GM19043 (cell line): ENCODE data around the gene CDKAL1.
A peak's percentile ranks its signal among the peaks of the same experiment; 100 is the strongest.
"Not testable (repeated sequence)": the region's sequence is repeated elsewhere in the genome, so short reads cannot be mapped to it uniquely, and the experiment has no call there.

ENCODE experiments used
- ATAC-seq: cut with Tn5 transposase; IDR thresholded peaks from one replicate; pipeline ENCODE4 v1.9.1; 2021; ENCODE audit warnings: low read depth; ENCODE audit not compliant: unreplicated experiment

Gene CDKAL1

DNA sequence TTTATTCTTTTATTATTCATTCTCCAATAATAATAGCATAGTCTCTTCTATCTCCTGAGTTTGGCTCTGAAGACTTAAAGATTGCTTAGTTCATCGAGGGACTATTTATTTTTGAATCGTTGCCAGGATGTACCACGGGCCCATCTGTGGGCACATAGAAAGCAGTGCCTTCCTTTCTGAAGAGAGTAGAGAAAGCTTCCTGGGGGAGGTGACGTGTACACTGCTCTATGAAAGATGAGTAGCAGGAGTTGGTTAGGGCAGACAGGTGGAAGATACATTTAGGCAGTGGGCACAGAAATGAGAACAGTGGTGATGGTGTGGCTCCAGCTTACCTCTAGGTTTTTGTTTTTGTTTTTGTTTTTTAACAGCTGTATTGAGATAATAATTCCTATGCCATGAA, 98.4 kb downstream of the CDKAL1 start:
- ATAC-seq = no peak

DNA sequence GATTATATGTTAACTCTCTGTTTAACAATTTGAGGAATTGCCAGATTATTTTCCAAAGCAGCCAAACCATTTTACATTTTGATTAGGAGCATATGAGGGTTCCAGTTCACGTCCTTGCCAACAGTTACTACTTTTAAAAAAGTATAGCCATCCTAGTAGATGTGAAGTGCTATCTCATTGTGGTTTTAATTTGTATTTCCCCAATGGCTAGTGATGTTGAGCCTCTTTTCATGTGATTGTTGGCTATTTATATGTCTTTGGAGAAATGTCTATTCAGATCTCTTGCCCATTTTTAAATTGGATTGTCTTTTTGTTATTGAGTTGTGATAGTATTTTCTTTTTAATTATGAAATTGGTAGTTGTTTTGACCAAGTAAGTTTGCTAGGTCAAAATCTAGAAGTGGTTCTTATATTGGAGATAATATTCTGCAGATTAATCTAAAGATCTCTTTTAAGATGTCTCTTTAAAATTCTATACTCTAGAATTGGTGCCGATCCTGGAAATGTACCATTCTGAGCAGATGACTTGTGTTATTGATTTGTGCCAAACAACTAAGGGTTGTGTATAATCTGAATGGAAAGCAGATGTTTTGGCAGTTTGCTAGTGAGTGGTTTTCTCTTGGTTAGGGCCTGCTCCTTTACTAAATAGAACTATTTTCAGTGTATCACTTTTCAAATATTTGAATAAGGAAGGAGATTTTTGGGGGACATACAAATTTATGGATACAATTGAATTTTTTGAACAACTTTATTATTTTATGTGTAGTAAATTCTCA, 99.5 kb downstream of the CDKAL1 start:
- no peak for ATAC-seq

DNA sequence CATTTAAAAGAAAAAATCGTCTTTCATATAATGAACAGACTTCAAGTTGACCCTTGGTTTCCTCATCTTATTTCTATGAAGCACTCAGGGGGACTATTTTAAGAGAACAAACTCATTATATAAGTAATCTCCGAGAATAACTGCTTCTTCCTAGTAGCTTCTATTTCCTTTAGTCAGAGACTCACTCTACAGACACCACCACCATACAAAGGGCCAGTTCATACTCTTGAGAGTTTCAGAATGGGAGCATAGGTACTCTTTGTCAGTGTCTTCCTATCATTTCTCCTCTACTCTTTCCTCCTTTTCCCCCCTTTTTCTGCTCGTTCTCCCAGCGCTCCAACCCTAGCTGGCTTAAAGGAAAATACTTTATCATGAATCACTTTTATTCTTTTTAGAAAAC, 104.9 kb downstream of the CDKAL1 start:
- ATAC-seq = no peak

DNA sequence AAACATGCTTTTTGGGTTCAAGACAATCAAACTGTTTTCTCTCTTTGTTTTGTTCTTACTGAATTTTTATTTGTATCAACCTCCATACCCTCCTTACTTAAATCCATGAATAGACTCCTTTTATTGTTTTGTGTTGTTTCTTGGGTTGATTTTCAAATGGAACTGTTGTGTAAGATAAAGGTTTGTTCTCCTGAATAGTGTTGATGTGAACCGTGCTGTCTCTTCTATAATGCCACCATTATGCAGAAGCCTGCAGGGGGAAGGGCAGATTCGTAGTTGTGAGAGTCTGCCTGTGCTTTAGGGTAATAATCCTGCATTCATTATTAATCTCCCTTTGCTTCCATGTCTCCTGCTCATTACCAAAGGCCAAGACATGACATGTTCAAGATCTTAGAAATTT, 105.9 kb downstream of the CDKAL1 start:
- ATAC-seq = no peak

DNA sequence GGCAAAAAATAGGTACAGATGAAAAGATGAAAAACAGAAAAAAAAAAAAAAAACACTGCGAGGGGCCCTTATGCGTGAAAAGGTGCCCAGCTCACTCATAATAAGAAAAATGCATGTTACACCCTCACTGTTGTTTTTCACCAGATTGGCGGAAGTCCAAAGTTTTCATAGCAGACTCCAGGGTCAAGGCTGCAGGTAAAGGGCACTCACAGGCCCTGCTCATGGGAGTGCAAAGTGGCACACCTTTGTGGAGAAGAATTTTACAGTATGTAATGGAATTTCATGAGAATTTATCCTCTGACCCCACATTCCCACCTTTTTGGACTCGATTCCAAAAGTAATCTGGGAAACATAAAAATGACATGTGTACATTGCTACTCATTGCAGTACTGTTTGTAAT, 108.2 kb downstream of the CDKAL1 start:
- no peak for ATAC-seq

DNA sequence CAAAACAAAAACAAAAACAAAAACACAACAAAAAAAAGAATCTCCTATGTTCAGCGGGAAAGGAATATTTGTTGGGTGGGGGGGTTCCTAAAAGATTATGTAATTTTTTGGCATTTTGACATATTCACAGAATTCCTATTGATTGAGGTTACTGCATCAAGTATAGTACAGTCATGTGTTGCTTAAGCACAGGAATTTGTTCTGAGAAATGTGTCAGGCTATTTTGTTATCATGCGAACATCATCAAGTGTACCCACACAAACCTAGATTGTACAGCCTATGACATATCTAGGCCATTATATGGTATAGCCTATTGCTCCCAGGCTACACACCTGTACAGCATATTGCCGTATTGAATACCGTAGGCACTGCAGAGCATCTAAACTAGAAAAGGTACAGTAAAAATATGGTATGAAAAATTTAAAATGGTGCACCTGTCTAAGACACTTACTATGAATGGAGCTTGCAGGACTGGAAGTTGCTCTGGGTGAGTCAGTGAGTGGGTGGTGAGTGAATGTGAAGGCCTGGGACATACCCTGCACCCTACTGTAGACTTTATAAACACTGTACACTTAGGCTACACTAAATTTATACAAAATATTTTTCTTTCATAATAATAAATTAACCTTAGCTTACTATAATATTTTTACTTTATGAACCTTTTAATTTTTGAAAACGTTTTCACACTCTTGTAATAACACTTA, 110.6 kb downstream of the CDKAL1 start:
- no peak for ATAC-seq

DNA sequence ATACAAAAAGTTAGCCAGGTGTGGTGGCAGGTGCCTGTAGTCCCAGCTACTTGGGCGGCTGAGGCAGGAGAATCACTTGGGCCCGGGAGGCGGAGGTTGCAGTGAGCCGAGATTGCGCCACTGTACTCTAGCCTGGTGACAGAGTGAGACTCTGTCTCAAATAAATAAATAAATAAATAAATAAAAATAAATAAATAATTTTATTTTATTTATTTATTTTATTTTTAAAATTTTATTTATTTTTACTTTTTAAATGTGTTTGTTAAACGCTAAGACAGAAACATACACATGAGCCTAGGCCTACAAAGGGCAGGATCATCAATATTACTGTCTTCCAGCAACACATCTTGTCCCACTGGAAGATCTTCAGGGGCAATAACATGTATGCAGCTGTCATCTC, 111.3 kb downstream of the CDKAL1 start:
- not testable (repeated sequence) for ATAC-seq

DNA sequence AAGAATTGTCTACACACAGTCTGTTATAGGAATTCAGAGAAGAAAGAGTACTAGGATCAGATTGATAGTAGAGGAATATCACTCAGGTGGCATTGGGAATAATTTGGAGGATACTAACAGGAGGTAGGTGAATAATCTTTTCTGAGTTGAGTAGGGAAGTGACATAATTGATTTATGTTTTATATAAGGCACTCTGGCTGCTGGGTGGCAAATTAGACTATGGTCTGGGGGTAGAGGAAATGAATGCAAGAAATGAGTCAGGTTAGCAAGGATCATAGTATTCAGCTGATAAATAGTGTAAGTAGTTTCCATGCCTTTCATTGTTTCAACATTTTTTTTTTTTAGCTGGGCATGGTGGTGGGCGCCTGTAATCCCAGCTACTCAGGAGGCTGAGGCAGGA, 113.3 kb downstream of the CDKAL1 start:
- ATAC-seq = no peak

DNA sequence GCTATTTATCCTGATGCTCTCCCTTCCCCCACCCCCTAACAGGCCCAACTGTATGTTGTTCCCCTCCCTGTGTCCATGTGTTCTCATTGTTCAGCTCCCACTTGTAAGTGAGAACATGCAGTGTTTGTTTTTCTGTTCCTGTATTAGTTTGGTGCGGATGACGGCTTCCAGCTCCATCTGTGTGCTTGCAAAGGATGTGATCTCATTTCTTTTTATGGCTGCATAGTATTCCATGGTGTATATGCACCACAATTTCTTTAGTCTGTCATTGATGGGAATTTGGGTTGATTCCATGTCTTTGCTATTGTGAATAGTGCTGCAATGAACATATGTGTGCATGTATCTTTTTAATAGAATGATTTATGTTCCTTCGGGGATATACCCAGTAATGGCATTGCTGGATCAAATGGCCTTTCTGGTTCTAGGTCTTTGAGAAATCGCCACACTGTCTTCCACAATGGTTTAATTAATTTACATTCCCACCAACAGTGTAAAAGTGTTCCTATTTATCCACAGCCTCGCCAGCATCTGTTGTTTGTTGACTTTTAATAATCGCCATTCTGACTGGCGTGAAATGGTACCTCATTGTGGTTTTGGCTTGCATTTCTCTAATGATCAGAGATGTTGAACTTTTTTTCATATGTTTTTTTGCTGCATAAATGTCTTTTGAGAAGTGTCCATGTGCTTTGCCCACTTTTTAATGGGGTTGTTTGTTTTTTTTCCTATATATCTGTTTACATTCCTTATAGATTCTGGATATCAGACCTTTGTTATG, 115.6 kb downstream of the CDKAL1 start:
- not testable (repeated sequence) for ATAC-seq

DNA sequence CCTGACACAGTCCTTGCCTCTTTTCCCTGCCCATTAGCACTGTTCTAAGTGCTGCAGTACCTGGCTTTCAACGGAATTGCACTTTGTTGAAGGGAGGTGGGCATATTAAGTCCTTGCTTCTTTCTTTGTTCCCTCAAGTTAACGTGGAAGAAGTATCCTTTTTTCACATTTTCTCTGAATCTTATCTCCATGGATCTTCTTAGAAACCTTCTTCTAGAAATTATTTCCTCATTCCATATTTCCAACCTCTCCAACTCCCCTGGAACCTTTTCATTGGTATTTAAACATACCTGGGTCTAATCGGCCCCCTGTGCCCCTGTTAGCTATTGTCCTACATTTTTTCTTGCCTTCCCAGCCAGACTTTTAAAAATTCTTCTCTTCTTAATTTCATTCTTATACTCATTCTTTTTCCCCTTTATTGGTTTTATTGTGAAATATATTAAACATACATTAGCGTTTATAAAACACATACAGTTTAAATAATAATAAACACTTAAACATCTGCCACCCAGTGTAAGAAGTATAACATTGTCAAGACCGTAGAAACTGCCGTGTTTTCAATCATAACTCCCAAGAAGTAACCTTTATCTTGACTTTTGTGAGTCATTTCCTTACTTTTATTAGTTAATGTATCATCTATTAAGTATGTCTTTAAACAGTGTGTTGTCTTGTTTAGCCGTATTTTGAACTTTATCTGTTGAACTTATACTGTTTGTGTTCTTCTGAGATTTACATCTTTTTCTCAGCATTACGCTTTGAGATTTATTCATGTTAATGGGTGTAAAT, 118.2 kb downstream of the CDKAL1 start:
- ATAC-seq = no peak

DNA sequence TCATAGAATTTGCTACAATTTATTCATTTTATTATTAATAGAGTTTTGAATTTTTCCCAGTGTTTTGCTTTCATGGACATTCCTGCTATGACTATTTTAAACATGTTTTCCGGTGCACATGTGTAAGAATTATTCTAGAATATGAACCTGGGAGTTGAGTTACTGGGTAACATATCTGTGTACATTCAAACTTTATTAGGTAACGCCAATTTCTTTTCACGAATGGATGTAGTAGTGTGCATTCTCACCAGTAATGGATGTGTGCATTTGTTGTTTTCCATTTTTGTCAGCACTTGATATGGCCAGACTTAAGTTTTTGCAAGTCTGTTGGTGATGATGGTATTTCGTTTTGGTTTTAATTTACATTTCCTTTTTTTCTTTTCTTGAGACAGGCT, 118.8 kb downstream of the CDKAL1 start:
- no peak for ATAC-seq

DNA sequence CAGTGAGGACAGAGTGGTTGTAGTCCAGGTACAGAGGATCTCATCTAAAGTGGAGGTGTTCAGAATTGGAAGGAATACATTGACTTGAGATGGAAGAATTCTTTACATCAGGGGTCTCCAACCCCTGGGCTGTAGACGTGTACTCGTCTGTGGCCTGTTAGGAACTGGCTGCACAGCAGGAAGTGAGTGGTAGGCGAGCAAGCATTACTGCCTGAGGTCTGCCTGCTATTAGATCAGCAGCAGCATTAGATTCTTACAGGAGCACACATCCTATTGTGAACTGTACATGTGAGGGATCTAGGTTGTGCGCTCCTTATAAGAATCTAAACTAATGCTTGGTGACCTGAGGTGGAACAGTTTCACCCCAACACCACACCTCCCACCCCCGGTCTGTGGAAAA, 121.1 kb downstream of the CDKAL1 start:
- ATAC-seq = no peak

DNA sequence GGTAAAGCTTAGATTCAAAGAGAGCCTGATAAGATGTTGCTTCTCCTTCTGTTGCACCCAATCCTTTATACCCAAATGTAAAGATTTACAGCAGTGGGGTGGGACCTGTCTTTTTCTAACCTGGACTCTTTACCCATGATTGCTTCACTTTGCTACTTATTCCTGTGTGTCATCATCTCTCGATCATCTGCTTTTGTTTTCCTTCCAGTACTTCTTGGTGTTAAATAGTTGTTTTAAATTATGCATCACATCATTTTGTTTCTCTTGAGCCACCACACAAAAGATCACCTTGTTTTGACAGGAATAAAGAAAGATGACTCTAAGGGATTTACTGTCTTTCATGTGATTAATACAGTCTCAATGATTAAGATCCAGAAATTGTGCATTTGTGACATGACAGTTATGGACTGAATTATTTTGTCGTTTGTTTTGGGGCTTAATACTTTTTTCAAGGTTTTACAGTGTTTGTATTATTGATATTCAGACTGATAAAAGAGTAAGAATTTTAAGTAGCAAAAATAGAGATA, 123.1 kb downstream of the CDKAL1 start:
- ATAC-seq = no peak

DNA sequence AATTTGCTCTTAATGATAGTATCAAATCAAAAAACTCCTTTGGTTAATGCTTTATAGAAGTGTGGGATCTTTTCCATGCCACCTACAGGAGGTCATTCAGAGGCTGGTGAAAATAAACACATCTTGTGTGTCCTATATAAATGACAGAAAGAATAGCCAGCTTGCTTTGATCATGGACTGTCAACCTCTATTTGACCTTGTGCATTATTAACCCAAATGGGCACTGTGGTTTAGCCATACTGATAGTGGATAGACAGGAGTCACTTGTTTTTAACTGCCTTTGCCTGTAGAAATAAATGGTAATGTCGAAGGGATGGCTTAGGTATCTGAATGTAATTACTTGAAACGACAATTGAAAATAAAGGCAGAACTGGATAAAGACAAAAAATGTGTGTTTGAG, 123.8 kb downstream of the CDKAL1 start:
- ATAC-seq = no peak

DNA sequence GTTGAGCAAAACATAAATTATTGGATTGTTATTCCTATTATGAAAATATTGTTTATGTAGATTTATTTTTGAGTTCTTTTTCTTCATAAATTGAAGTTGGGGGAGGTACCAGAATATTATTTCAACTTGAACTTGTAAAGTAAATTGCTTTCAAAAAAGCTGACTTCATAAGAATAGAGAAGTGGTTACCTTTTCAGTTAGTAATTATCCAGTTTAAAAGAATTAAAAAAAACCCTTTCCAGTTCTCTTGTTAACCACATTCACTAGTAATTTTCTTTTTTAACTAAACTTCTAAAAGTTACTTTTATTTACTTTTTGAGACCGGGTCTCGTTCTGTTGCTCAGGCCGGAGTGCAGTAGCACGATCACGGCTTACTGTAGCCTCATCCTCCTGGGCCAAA, 124.3 kb downstream of the CDKAL1 start:
- ATAC-seq = no peak

DNA sequence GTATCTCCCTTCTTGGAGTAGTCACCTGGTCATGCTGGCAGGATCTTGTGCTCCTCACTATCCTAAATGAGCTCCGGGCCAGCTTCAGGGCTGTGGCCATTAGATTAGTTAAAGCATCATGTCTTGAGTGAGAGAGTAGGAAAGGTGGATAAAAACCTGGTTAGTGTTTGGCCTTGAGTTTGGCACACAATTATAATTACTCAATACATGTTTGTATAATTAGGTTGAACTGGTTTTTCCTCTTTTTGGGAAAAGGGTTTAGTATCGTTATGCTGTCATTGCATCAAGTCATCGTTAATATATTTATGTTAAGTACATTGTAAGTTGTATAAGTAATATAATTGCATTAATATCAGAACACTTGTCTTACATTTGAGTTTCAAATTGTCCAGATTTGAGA, 126.3 kb downstream of the CDKAL1 start:
- no peak for ATAC-seq

DNA sequence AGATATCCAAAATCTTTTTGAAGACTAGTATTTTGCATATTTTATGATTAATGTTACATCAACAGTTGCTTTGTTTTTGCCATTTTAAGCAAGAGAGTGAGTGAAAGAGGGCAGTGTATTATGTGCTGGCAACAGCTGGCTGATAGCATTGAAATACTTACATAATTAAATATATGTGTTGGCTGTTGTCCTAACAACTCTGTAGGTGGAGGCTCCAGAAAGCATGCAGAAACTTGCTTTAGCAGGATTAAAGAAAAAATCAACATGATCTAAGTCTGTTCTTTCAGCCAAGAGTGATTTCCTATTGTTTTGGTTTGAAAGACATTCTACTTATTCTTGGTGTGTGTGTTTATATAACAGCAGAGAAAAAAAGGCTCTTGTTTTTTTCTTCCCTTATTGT, 127.5 kb downstream of the CDKAL1 start:
- no peak for ATAC-seq

DNA sequence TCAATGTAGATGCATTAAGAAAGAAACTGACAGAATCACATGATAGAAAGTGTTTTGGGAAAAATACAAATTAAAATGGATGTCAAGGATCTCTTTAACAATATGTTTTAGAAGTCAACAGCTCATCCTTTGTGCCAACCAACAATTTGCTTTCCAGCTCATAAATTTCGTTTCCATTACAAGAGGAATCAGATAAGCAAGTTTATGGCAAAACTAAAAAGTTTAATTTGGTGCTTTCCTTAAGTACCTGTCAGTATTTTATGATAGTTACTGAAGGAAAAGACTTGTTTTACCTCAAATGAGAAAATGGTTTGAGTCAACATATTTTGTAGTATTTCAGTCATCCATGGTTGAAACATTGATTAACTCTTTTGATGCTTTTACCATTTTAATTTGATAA, 130.0 kb downstream of the CDKAL1 start:
- ATAC-seq = no peak

DNA sequence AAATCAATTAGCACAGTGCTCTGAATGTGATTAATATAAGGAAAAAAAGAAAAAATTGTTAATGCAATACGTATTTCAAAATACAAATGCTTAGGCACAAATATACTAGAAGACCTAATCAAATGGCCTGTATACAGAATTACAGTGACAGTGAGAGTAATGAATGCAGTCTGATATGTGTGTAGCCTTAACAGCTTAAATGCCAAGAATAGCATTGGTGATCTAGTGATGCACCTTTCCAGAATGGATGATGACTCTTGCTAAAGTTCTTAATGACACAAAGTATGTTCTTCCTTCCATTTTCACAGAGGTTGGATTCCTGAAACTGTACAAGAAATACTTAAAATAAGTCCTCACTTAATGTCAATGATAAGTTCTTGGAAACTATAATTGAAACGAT, 131.0 kb downstream of the CDKAL1 start:
- ATAC-seq = no peak

DNA sequence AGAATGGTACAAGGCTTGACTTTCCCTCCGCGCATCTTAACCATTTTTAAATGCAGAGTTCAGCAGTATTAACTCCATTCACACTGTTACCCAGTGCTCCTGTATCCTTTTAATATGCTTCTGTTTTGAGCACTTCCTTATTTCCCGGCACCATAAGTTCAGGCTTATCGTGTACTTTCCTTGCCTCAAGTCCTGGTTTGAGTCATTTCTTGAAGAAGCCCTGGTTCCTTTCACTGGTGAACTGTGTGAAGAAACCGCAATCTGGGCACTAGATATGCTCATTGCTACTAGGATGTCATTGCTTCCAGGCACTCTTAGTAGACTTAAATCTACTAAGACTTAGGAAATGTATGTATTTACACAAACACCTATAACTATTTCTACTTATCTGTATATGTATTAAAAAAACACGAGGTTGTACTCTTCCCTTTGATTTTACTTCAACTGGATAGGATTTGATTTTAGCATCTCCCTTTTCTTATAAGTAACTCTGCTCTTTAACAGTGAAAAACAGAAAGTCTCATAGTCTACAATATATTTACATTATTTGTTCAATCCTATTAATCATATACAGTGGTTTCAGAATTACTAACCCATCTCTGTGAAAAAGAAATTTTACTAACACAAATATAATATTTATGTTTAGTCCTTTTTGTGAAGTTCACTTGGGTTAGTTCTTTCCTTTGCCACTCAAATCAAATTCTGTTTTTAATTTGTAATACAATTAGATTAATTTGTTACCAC, 135.5 kb downstream of the CDKAL1 start:
- ATAC-seq = peak; percentile 78
